AG04450 (cell line): Measurements from ENCODE around the gene PLXNA1. TPM values are rescaled to one million over a fixed set of nuclear protein-coding genes. Genes with fewer than 3 reads are reported as not detected.
A peak's percentile ranks its signal among the peaks of the same experiment; 100 is the strongest.

Experiments
- CTCF ChIA-PET: fragments of 300-600, 350-600 bp; formaldehyde crosslinking; extraction: SDS; loops from one replicate; lab custom pipeline; 2022; ENCODE audit warnings: antibody characterized with exemption, inconsistent platforms; lab: Charles Lee
- POLR2A ChIA-PET: fragments of 350-600 bp; formaldehyde crosslinking; extraction: SDS; loops from one replicate; lab custom pipeline; 2021; ENCODE audit warnings: antibody characterized with exemption, inconsistent platforms; lab: Yijun Ruan, JAX
- DNase-seq: peaks from one replicate; pipeline ENCODE4 v3.0.0-alpha.2; 2011; ENCODE audit warnings: low read depth, low spot score
- H3K27ac ChIP-seq: one replicate; pipeline ENCODE4 v1.5.1; 2012; ENCODE audit warnings: low read depth, low read length, control low read depth
- H3K27me3 ChIP-seq: one replicate; pipeline ENCODE4 v1.6.0; 2012; ENCODE audit warnings: low read length; ENCODE audit not compliant: control insufficient read depth, insufficient read depth
- H3K4me3 ChIP-seq: 2 replicates; pipeline ENCODE4 v1.5.1; 2011; ENCODE audit warnings: mild to moderate bottlenecking, low read depth, low read length, control low read depth
- H3K9me3 ChIP-seq: 2 replicates; pipeline ENCODE4 v1.5.1; 2012; ENCODE audit warnings: low read length; ENCODE audit not compliant: control insufficient read depth, insufficient read depth
- CTCF ChIP-seq: IDR thresholded peaks from 2 replicates; pipeline ENCODE4 v1.5.1; 2011; ENCODE audit warnings: low read depth, low read length, control low read depth, inconsistent platforms
- polyA plus RNA-seq: library from polyadenylated mRNA; depleted of rRNA; stranded (reverse); fragments of >200 nt; gene quantifications from 2 replicates; pipeline ENCODE4 v1.2.3, GENCODE V29; 2011

PLXNA1 gene
- polyA plus RNA-seq, 1 experiment: 22.0 TPM

GRCh38 chr3:126977821-126978220, 5.1 kb upstream of the PLXNA1 start:
- no peak for TF ChIP-seq CTCF
- H3K4me3 ChIP-seq: no peak overlapping the region
- peaks cover 13% of the 10 kb centered on the region for H3K27me3 ChIP-seq
- CTCF ChIA-PET: interaction anchor here (0.7 kb wide), 1 partner anchor 226 kb away, joined by 4 read pairs; no protein-coding TSS in a partner anchor
- DNase-seq: no peak
- POLR2A ChIA-PET: no interaction called here
- peaks cover 11% of the 10 kb centered on the region for H3K9me3 ChIP-seq
- H3K27ac ChIP-seq: no peak overlapping the region

DNA sequence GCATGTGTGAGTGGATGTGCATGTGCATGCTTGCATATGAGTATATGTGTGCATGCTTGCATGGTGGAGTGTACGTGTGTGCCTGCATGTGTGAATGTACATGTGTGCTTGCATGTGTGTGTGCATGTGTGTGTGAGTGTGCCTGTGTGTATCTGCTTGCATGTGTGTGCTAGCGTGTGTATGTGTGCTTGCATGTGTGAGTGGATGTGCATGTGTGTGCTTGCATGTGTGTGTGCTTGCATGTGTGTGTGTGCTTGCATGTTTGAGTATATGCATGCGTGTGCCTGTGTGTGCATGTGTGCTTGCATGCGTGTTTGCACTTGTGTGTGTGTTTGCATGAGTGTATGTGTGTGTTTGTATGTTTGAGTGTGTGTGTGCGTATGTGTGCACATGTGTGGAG, 4.6 kb upstream of the PLXNA1 start:
- TF ChIP-seq CTCF: no peak
- ChIA-PET POLR2A (no interaction called here), CTCF (interaction anchor here (1.2 kb wide), 1 partner anchor 225 kb away, joined by 3 read pairs; no protein-coding TSS in a partner anchor)
- no peak overlapping the region for H3K27ac ChIP-seq
- H3K9me3 ChIP-seq: peaks cover 11% of the 10 kb centered on the region
- peaks cover 13% of the 10 kb centered on the region for H3K27me3 ChIP-seq
- no peak overlapping the region for H3K4me3 ChIP-seq
- DNase-seq: no peak

- ChIA-PET POLR2A (no interaction called here), CTCF (interaction anchor here (0.9 to 1.2 kb wide), 2 partner anchors 226 to 227 kb away, joined by 3 read pairs; no protein-coding TSS in a partner anchor)
- Histone ChIP-seq H3K27me3 (peaks cover 13% of the 10 kb centered on the region), H3K4me3 (no peak overlapping the region), H3K9me3 (peaks cover 4% of the 10 kb centered on the region; the same call in 1 of the 2 replicates), H3K27ac (no peak overlapping the region)
- TF ChIP-seq CTCF: no peak
- no peak for DNase-seq
Observed at GRCh38 chr3:126979046-126979628, 3.8 kb upstream of the PLXNA1 start.

DNA sequence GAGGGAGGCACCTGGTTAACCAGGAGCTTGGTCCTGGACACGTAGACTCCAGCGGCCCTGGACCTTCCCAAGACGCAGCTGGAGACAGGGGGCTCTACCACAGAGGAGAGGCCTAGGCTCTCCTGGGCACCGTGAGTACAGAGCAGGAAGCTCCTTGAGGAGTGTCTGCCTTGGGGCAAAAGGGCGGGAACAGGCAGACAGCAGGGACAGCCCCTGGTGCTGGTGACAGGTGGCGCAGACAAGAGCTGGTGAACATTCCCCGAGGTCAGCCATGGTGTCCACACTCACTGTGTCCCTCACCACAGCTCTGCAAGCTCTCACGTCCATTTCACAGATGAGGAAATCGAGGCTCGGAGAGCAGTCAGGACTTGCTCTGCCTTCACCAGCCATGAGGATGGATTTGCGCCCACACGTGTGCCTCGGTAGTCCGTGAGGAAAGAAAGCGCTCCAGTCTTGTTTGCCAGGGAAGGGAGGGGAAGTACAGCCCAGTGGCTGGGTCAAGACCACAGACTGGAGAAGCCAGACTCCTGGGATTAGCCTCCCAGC, 2.6 kb upstream of the PLXNA1 start:
- TF ChIP-seq CTCF: no peak
- H3K9me3 ChIP-seq: peaks cover 4% of the 10 kb centered on the region; the same call in 1 of the 2 replicates
- POLR2A ChIA-PET: no interaction called here
- CTCF ChIA-PET: interaction anchor here (1.1 to 3.1 kb wide), 5 partner anchors 9 to 233 kb away, joined by 3 to 37 read pairs (median 4); no protein-coding TSS in a partner anchor
- H3K27ac ChIP-seq: no peak overlapping the region
- H3K4me3 ChIP-seq: no peak overlapping the region
- peaks cover 9% of the 10 kb centered on the region for H3K27me3 ChIP-seq
- no peak for DNase-seq

DNA sequence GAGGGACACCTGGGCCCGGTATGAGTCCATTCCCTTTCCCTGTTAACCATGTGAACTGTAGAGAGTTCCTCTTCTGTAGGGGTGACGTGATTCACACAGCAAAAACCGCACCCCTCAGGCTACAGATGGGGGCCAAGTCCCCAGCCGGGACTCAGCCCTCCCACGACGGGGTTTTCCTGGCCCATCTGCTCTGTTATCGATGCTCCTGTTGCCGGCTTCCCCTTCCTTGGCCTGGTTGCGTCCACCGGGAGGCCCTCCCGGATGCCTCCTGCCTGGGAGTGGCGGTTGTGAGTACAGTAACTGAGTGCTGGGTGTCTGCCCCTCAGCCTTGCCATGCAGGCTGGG, 817 bp upstream of the PLXNA1 start:
- ChIA-PET CTCF (interaction anchor here (0.6 to 3.1 kb wide), 27 partner anchors 11 to 337 kb away, joined by 3 to 37 read pairs (median 4); partner anchors contain the start of gene CHCHD6), POLR2A (interaction anchor here (1.0 to 1.2 kb wide), 2 partner anchors 20 to 52 kb away, joined by 3 read pairs; no protein-coding TSS in a partner anchor)
- H3K4me3 ChIP-seq: peak overlapping the region; percentile 63
- peaks cover 7% of the 10 kb centered on the region for H3K27me3 ChIP-seq
- DNase-seq: no peak
- H3K9me3 ChIP-seq: peaks cover 4% of the 10 kb centered on the region; the same call in 1 of the 2 replicates
- no peak overlapping the region for H3K27ac ChIP-seq
- TF ChIP-seq CTCF: no peak
